HG02840 (cell line): Measurements from ENCODE around the gene MORC4.
"Not testable (repeated sequence)": the region's sequence is repeated elsewhere in the genome, so short reads cannot be mapped to it uniquely, and the experiment has no call there.

Experiments
- ATAC-seq: cut with Tn5 transposase; IDR thresholded peaks from one replicate; pipeline ENCODE4 v1.9.1; 2021; ENCODE audit warnings: mild to moderate bottlenecking, moderate library complexity, moderate number of reproducible peaks; ENCODE audit not compliant: unreplicated experiment, low FRiP score

Gene MORC4

DNA sequence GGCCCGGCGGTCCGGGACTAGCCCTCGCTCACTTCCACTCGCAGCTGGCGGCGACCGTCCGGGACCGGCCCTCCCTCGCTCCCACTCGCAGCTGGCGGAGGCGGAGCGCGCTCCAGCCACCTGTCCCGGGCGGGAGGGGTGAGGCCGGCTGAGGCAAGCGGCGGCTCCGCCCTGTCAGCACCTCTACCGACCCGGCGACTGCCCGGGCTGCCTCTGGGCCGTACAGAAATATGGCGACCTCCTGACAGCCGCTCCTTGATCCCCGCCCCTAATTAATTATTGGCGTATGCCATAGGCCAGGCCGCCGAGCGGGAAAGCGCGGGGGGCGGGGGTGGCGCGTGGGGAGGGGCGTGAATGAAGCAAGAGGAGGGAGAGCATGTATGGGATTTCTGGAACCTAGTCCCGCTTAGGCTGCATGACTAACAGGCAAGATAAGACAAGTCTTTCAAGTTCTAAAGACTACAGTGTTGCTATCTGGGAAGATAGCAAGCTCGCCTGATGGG is at the start of gene MORC4:
Gene MORC4, minus strand, starts transcription at position 200 of the 503 bp plus-strand sequence. CDS start 243 bp downstream, outside the sequence.
- no peak for ATAC-seq

DNA sequence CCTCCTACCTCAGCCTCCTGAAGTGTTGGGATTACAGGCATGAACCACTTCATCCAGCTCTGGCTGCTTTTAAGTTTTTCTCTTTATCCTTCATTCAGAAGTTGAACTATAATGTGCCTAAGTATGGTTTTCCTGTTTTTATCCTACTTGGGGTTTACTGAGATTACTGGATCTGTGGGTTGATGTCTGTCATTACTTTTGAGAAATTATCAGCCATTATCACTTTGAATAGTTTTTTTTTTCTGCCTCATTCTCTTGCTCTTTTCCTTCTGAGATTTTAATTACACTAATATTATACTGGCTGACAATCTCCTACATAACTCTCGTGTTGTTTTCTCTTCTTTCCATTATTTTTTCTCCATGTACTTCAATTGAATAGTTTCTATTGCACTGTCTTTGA is 47.6 kb upstream of the MORC4 start:
- no peak for ATAC-seq

DNA sequence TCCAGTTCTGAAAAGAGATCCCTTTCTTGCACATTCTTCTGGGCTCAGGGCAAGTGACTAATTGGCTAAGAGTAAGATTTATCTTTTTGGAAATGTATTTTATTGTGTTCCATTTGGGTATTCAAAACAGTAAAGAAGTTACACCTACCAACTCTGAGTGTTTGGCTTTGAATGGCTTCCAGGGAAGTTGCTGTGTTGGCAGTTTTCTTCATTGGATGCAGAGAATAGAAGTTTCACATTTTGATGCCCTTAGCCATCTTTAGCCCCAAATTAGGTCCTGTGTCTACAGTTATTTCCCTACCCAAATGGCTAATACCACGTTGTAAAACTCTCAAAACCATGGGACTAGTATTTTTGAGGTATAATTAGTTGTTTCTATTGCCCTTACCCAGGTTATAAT is 29.7 kb upstream of the MORC4 start:
- no peak for ATAC-seq

DNA sequence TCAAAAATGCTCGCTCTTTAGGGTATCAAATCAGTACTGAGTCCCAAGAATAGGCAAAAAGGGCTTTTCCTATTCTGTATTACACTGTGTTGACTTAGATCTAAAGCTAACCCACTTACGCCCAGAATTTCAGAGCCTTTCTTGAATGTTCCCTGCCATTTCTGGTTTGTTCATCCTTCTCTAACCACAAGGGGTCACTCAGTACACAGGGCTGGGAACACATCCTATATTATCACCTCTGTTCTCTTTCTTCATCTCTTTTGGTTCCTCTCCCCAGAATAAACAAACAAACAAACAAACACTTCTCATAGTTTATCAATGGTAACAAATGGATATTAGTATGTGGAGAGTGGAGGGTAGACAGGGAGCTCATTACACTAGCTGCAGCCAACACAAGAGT is 25.5 kb upstream of the MORC4 start:
- ATAC-seq = no peak

DNA sequence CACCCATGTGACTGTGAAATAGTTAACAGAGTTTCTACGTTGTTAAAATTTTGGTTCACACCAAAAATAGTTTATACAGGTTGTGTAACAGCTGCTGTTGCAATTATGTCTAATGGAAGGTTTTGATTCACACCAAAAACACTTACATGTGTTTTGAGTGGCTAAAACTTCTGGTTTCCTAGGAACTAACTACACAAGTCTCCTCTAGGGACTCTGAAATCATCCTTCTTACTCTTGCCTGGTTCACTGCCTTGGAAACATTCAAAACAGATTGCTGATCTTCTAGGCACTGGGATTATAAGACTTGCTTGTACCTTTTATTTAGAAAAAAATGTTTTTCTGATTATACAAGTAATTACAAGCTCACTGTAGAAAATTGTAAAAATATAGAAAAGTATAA is 14.9 kb upstream of the MORC4 start:
- no peak for ATAC-seq

DNA sequence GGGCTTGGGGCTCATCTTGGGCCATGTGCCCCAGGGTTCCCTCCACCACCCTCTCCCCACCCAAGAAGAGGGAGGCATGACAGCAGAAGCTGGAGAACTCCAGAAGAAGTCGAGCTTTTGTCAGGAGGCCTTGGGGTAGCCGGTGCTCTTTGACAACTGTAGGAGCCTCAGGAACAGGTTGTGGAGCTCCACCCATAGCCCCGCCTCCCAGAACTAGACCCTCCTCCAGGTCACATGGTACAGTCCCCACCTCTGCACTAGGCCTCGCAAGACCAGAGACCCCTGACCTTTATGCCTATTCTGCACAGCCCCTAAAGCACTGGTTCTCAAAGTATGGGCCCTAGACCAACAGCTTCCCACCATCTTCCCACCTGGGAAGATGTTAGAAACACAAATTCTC is 8.0 kb upstream of the MORC4 start:
- ATAC-seq = no peak

DNA sequence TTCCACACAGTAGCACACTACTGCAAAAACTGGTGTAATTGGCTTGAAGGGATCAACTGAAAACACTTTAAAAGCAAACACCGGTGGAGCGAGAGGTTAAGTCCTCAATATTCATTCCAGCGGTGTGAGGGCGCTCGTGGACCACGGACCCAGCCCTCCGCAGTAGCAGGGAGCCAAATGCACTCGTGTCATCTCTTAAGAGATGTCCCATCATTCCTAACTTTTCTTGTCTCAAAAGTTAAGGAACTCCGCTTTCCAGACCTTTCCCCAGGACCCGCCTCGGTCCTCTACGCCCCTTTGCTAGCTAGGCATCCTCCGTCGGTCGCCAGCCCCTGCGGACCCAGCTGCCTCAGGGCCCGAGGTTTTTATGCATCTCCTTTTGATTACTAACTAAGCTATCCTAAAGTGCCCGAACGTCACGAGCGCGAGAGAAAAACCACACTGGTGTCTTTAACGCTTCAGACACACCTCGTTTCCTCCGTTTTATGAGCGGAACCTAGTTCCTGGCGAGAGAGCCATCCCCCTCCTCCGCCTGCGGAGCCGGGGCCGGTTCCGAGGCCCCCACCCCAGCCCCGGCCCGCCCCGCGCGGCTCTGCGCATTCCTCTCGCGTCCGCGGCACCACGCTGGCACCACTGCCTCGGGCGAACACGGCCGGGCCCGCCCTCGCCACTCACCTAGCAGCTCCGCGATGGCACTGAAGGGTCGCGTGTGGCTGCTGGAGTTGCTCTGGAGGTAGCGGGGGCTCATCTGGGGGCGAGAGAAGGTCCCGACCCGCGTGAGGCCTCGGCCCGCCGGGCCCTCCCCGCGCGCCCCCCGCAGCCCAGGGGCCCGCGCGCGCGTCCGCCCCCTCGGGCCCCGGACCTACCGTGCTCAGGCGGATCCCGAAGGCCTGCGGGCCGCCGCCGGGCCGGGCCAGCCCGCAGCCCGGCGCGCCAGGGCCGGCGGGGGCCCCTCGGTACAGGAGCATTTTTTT is 723 bp downstream of the MORC4 start:
- no peak for ATAC-seq

DNA sequence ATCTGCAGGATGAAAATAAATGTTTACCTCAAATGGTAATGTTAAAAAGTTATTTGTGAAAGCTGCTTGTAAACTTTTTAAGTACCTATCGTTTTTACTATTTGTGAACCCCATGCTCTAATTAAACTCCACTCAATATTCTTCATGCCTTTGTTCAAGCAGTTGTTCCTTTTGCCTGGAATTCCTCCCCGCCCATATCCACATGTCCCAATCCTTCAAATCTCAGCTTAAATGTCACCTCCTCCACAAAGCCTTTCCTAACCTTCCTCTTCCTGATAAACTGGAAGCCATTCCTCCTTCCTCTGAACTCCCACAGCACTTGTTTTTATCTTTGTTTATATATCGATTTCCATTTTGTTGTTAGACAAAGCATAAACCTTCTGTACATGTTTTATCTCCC is 2.4 kb downstream of the MORC4 start:
- no peak for ATAC-seq

DNA sequence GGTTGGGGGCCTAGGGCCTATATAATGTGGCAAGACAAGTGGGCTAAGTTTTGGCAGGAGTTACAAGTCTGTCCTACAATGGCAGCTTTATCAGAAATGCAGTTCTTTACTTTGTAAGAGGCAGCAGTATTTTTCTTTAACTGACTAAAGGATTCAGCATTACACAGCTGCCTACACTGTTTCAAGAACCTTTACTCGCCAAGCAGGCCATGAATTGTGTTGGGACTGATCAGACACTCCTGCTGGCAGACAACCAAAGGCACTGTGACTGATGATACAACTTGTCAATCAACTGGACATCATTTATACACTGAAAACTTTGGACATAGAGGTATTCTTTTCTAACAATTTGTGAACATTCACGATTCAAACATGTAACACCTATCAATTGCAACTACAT is 4.3 kb downstream of the MORC4 start:
- ATAC-seq = no peak

DNA sequence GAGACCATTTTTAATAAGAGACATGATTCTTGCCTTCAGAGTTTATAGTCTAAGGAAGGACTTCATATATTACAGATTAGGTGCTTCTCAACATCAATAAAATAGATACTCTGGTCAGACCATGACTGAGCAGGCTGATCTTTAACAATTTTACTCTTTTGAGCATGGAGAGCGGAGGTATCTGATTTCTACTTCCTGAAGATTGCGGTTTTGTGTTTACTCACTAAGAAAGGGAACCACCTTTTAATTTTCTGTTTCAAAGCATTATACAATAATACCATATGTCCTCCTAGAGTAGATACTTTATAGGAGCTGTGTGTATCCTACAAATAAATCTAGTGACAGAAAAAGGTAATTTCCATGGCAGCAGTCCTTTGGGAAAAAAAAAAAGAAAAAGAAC is 12.5 kb downstream of the MORC4 start:
- no peak for ATAC-seq

DNA sequence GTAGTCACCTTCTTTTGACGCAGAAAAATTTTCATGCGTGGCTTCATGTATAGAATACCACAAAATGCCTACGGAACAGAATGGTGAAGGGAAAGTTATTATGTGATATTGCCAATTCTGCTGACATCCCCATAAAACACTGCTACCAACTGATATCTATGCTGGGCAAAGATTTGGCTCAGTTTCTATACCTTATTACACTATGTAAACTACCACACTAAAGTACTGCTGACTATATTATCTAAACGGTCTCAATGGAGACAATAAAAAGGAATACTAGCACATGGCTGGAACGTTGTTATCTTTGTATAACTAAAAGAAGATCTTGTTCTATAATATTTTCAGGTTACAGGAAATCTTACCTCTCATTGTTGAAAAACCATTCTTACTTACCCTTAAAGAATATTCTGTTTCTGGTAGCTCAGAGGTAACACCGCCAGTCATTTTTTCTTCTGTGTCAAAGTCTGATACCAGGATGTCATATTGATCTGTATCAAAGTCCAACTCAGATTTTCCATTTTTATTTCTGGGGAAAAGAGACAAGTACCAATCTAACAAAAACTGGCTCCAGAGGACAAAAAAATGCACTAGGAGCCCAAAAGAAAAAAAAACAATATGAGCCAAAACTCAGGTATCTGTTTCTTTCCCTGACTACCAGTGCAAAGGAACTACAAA is 18.9 kb downstream of the MORC4 start:
- ATAC-seq = no peak

DNA sequence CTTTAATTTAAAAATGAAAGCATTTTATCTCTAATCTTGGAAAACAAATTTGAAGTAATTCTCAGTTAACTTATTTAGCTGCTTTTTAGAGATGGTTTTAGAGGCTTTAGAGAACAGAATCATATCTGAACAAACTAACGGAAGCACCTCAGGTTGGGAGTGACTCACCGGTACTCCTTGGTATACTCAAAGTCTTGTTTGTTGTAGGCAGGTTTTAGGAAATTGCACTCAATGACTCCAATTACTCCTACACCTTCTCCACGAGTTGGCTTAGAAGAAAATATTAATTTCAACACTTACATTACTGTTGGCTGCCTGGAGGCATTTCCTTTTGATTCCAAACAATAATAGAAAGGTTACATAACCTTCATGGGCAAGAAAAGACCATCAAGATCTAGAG is 23.6 kb downstream of the MORC4 start:
- ATAC-seq = no peak

DNA sequence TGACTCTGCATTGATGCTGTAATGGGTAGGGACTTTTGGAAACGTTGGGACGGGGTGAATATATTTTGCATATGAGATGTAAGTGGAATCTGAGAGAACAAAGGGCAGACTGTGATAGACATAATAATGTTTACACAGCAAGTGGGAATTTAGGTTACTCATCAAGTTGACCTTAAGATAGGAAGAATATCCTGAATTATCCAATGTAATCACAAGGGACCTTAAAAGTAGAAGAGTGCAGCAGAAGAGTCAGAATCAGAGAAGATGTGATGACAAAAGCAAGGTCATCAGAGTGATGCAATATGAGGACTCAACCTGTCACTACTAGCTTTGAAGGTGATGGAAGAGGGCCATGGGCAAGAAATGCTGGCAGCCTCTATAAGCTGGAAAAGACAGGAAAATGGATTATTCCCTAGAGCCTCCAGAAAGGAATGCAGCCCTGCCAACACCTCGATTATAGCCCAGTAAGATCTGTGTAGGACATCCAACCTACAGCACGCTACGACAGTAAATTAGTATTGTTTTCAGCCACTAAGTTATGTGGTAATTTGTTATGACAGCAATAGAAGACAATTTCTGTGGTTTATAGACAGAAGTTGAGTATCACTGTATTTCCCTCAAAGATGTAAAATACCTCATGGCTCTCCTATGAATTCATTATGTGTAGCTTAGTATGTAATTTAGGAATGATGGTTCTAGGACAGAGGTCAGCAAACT is 26.4 kb downstream of the MORC4 start:
- ATAC-seq = no peak

DNA sequence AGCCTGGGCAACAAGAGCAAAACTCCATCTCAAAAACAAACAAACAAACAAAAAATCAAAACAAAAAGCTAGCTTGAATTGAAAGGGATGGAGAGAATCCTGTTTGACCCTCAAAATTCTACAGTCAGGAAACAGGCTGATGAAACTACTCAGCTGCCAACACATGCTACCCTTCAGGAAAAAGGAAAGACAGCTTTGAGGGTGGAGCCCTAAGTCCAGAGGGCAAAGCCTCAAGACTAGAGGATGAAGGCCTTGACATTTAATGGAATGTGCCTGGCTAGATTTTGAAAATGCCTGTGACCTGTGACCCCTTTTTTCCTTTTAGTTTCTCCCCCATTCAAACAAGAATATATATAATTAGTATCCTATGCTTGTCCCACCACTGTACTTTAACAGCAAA is 27.1 kb downstream of the MORC4 start:
- no peak for ATAC-seq

DNA sequence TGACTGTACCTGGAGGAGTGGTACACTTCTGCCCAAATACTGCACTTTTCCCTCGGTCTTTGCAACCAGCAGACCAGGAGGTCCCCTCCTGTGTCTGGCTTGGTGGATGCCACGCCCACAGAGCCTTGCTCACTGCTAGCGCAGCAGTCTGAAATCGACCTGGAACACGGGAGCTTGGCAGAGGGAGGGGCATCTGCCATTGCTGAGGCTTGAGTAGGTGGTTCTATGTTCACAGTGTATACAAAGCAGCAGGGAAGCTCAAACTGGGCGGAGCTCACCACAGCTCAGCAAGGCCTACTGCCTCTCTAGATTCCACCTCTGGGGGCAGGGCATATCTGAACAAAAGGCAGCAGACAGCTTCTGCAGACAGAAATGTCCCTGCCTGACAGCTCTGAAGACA is 33.5 kb downstream of the MORC4 start:
- not testable (repeated sequence) for ATAC-seq

DNA sequence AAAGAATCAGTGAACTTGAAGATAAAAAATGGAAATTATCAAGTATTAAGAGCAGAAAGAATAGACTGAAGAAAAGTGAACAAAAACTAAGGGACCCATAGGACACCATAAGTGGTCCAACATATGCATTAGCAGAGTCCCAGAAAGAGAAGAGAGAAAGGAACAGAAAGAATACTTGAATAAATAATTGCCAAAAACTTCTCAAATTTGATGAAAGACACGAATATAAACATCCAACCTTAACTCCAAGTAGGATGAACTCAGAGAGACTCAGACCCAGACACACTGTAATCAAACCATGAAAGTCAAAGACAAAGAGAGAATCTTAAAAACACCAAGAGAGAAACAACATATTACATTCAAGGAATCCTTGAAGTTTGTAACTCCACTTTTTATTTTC is 35.7 kb downstream of the MORC4 start:
- no peak for ATAC-seq

DNA sequence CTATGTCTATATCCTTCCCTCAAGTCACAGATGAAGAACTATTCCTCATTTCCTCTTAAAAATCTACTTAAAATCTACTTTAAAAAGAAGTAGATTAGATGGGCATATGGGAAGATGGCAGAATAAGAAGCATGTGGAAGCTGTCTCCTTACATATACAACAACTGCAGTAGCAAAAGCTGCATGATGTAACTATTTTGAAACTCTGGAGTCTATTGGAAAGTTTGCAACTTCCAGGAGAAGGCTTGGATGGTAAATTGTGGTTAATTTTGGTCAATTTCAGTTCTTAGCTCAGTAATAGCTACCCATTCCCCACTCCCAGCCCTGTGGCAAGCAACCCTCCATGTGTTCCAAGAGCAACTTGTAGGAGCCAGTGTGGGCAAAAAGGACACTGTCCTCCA is 36.9 kb downstream of the MORC4 start:
- ATAC-seq = no peak

DNA sequence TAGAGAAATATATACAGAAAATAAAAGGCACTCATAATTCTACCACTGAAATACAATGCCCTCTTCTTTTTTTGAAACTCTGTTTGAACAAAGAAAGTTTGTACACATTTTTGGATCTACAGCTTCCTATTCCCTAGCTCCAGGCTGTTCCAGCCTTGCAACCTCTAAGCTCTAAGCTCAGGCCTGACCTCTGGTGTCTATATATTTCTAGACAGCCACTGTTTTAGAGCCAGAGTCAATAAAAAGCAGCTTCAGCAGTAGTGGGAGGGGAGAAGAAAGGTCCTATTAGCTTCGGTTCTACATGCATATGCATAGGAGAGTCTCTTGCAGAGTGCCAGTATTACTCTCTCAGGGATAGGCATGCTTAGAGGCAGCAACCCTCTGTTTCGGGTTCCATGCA is 40.1 kb downstream of the MORC4 start:
- no peak for ATAC-seq

DNA sequence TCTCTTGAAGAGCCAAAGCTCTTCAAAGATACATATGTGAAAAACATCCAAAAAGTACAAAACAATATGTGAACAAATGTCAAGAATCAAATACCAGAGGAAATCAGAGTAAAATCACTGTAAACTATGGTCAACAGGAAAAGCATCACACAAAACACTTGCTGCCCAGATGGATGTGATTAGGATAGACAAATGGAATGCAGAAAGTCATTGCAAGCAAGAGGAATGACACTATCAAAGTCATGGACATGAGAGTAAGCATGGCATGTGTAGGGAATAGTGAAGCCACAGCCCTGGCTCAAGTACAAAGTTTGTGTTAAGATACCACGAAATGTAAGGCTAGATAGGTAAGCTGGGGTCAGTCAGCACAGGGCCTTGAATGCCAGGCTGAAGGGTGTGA is 42.2 kb downstream of the MORC4 start:
- ATAC-seq = no peak

DNA sequence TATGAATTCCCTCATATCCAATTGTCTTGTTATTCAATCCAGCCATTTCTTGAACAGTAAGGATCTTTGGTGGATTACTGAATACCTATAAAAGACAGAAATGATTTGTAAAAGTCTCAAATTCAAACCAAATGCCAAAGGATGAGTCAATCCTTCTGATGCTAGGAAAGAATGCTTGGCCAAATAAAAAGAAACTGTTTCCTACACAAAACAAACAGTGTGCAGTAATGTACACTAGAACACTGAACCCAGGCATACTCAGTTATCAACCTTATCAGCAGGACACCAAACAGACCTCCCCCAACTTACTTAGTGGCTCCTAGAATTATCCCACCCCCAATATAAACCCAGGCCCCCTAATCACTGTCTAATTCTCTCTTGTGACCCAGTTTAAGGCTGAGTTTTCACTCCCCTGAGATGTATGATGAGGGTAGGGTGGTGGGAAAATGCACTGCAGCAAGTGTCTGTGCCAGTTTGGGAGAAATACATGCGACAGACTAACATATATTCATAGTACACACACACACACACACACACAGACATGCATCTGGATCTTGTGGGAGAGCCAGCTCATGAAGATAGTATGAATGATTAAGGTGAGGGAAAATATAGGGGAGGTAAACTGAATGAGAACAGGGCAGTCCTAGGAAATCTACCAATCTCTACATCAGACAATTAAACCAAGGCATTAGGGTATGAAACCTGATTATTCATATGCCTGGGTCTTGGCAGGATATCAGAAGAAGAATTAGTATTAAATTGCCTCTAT is 44.8 kb downstream of the MORC4 start:
- no peak for ATAC-seq
